LNCaP clone FGC (cell line): ENCODE data around the gene MYO1E.
"Not testable (repeated sequence)": the region's sequence is repeated elsewhere in the genome, so short reads cannot be mapped to it uniquely, and the experiment has no call there.

ENCODE experiments used
- DNase-seq: peaks from one replicate; pipeline ENCODE4 v3.0.0-alpha.2; 2011; ENCODE audit warnings: low read depth
- H3K4me3 ChIP-seq: 2 replicates; pipeline ENCODE4 v1.5.1; 2011; ENCODE audit warnings: mild to moderate bottlenecking, low read depth, low read length, control low read depth
- CTCF ChIP-seq: IDR thresholded peaks from 2 replicates; pipeline ENCODE4 v1.5.1; 2012; ENCODE audit warnings: mild to moderate bottlenecking; ENCODE audit not compliant: control insufficient read depth, insufficient read depth; ENCODE audit errors: extremely low read depth

MYO1E gene

GRCh38 chr15:59340325-59340724 lies 32.3 kb downstream of the MYO1E start:
- no peak for DNase-seq
- no peak overlapping the region for H3K4me3 ChIP-seq
- no peak for TF ChIP-seq CTCF

- TF ChIP-seq CTCF: no peak
- DNase-seq: no peak
- no peak overlapping the region for H3K4me3 ChIP-seq
These were observed 33.4 kb downstream of the MYO1E start for GRCh38 chr15:59339252-59339672.

GRCh38 chr15:59338414-59338813 lies 34.3 kb downstream of the MYO1E start:
- H3K4me3 ChIP-seq: no peak overlapping the region
- no peak for TF ChIP-seq CTCF
- no peak for DNase-seq

GRCh38 chr15:59336725-59337124 lies 35.9 kb downstream of the MYO1E start:
- not testable (repeated sequence) for H3K4me3 ChIP-seq, DNase-seq

- TF ChIP-seq CTCF: no peak
- DNase-seq: no peak
- H3K4me3 ChIP-seq: no peak overlapping the region
These were observed 37.4 kb downstream of the MYO1E start for GRCh38 chr15:59335207-59335786.

- no peak for DNase-seq
- no peak for TF ChIP-seq CTCF
- no peak overlapping the region for H3K4me3 ChIP-seq
These were observed 38.6 kb downstream of the MYO1E start for GRCh38 chr15:59334076-59334415.

- DNase-seq: peak; percentile 59
- no peak for TF ChIP-seq CTCF
- no peak overlapping the region for H3K4me3 ChIP-seq
These were observed 39.1 kb downstream of the MYO1E start for GRCh38 chr15:59333401-59334075.

GRCh38 chr15:59332009-59332408 lies 40.7 kb downstream of the MYO1E start:
- H3K4me3 ChIP-seq: no peak overlapping the region
- no peak for TF ChIP-seq CTCF
- DNase-seq: no peak
